Testis (tissue), 2 donors: Measurements from ENCODE around the gene ARSI.

Experiments used
- POLR2A ChIP-seq: fragments of 450-650 bp; IDR thresholded peaks from one replicate; pipeline ENCODE4 v1.6.1; 2017; ENCODE audit warnings: antibody characterized with exemption, mild to moderate bottlenecking, moderate library complexity
- TF ChIP-seq, protein P1 (sequence below), 3 experiments: fragments of 450-650 bp in 2 of 3; fragments of 200-600 bp in 1 of 3; sonication (generic) in 1 of 3; IDR thresholded peaks; one replicate each; pipeline ENCODE4 v1.5.1; 2016 to 2019; ENCODE audit warnings: antibody characterized with exemption in 3 of 3, mild to moderate bottlenecking in 2 of 3, moderate library complexity in 1 of 3

DNA sequence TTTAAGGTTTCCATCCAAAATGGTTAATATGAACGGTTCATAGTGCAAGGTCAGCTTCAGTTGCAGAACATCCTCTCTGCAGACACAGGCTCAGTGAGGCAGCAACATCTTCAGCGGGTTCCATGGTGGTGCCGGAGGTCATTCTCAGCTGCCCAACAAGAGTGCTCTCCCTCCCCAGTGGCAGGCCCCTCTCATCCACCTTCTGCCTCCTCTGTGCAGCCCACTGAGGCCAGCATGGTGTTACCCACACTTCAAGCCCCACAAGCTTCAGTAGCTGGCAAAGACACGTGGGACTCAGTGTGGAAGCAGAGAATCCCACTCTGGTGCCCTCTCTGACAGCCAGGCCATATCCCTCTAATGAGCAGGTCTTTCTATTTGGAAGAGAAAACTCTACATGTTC, 4.1 kb upstream of the ARSI start:
- TF ChIP-seq POLR2A: no peak
- TF ChIP-seq, protein P1, sequence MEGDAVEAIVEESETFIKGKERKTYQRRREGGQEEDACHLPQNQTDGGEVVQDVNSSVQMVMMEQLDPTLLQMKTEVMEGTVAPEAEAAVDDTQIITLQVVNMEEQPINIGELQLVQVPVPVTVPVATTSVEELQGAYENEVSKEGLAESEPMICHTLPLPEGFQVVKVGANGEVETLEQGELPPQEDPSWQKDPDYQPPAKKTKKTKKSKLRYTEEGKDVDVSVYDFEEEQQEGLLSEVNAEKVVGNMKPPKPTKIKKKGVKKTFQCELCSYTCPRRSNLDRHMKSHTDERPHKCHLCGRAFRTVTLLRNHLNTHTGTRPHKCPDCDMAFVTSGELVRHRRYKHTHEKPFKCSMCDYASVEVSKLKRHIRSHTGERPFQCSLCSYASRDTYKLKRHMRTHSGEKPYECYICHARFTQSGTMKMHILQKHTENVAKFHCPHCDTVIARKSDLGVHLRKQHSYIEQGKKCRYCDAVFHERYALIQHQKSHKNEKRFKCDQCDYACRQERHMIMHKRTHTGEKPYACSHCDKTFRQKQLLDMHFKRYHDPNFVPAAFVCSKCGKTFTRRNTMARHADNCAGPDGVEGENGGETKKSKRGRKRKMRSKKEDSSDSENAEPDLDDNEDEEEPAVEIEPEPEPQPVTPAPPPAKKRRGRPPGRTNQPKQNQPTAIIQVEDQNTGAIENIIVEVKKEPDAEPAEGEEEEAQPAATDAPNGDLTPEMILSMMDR (IDR thresholded peaks at IDR 0.05): no peak
